GM18499 (cell line): ENCODE results near the gene PPP1R36.
A peak's percentile ranks its signal among the peaks of the same experiment; 100 is the strongest.
"Not testable (repeated sequence)": the region's sequence is repeated elsewhere in the genome, so short reads cannot be mapped to it uniquely, and the experiment has no call there.

Experiments
- ATAC-seq: cut with Tn5 transposase; IDR thresholded peaks from one replicate; pipeline ENCODE4 v1.9.1; 2021; ENCODE audit warnings: moderate number of reproducible peaks; ENCODE audit not compliant: insufficient read depth, unreplicated experiment

PPP1R36 gene

GRCh38 chr14:64563696-64564095 is 13.9 kb downstream of the PPP1R36 start:
- no peak for ATAC-seq

GRCh38 chr14:64566651-64567122 is 16.9 kb downstream of the PPP1R36 start:
- ATAC-seq = no peak

GRCh38 chr14:64569138-64569631 is 19.4 kb downstream of the PPP1R36 start:
- no peak for ATAC-seq

GRCh38 chr14:64569646-64570045 is 19.9 kb downstream of the PPP1R36 start:
- not testable (repeated sequence) for ATAC-seq

- ATAC-seq = no peak
These were observed 22.8 kb downstream of the PPP1R36 start for GRCh38 chr14:64572386-64573104.

GRCh38 chr14:64573109-64573508 is 23.3 kb downstream of the PPP1R36 start:
- no peak for ATAC-seq

- no peak for ATAC-seq
These were observed 24.8 kb downstream of the PPP1R36 start for GRCh38 chr14:64574371-64575107.

GRCh38 chr14:64577211-64577610 is 27.4 kb downstream of the PPP1R36 start:
- no peak for ATAC-seq

- ATAC-seq = no peak
These were observed 30.7 kb downstream of the PPP1R36 start for GRCh38 chr14:64580467-64580866.

- no peak for ATAC-seq
These were observed 31.6 kb downstream of the PPP1R36 start for GRCh38 chr14:64581363-64581762.

- ATAC-seq = no peak
These were observed 32.1 kb downstream of the PPP1R36 start for GRCh38 chr14:64581817-64582216.

- no peak for ATAC-seq
These were observed 34.4 kb downstream of the PPP1R36 start for GRCh38 chr14:64584190-64584589.

GRCh38 chr14:64591809-64592208 is 42.0 kb downstream of the PPP1R36 start:
- no peak for ATAC-seq

GRCh38 chr14:64594438-64594837 is 44.7 kb downstream of the PPP1R36 start:
- ATAC-seq = no peak

GRCh38 chr14:64598404-64598803 is 48.6 kb downstream of the PPP1R36 start:
- ATAC-seq = peak; percentile 57

- ATAC-seq = no peak
These were observed 51.8 kb downstream of the PPP1R36 start for GRCh38 chr14:64601571-64601970.

- ATAC-seq = no peak
These were observed 53.1 kb downstream of the PPP1R36 start for GRCh38 chr14:64602826-64603225.

- no peak for ATAC-seq
These were observed 54.2 kb downstream of the PPP1R36 start for GRCh38 chr14:64604001-64604400.

GRCh38 chr14:64604881-64605280 is 55.1 kb downstream of the PPP1R36 start:
- ATAC-seq = no peak

GRCh38 chr14:64605926-64606685 is 56.3 kb downstream of the PPP1R36 start:
- no peak for ATAC-seq
